Neural cell (in vitro differentiated cells): ENCODE measurements around the gene SAP30L. TPM values are rescaled to one million over a fixed set of nuclear protein-coding genes. Genes with fewer than 3 reads are reported as not detected.

Source experiments
- H2AFZ ChIP-seq: fragments of 200-600, 300-800 bp; sonication (generic), shearing (Covaris generic); 2 replicates; pipeline ENCODE4 v1.6.0; 2014; ENCODE audit warnings: low read depth, mild to moderate bottlenecking, antibody characterized with exemption, low read length, moderate library complexity
- H3F3A ChIP-seq: fragments of 200-600 bp; shearing (Covaris generic); 2 replicates; pipeline ENCODE4 v1.6.1; 2016; ENCODE audit warnings: mild to moderate bottlenecking, moderate library complexity, mixed read lengths, antibody characterized with exemption, low read length; ENCODE audit not compliant: insufficient read depth, poor library complexity, severe bottlenecking
- H3K27ac ChIP-seq: fragments of 200-600, 300-800 bp; sonication (generic), shearing (Covaris generic); 2 replicates; pipeline ENCODE4 v1.5.1; 2014; ENCODE audit warnings: mild to moderate bottlenecking, low read length, moderate library complexity
- H3K27me3 ChIP-seq: fragments of 300-800, 200-600 bp; sonication (generic), shearing (Covaris generic); 2 replicates; pipeline ENCODE4 v1.6.0; 2014; ENCODE audit warnings: mild to moderate bottlenecking, low read depth, low read length, moderate library complexity; ENCODE audit not compliant: insufficient read depth
- H3K36me3 ChIP-seq: fragments of 300-800, 200-600 bp; sonication (generic), shearing (Covaris generic); 2 replicates; pipeline ENCODE4 v1.5.1; 2014; ENCODE audit warnings: mild to moderate bottlenecking, antibody characterized with exemption, low read length, moderate library complexity; ENCODE audit not compliant: insufficient read depth
- H3K4me2 ChIP-seq: fragments of 300-800, 200-600 bp; sonication (generic), shearing (Covaris generic); 2 replicates; pipeline ENCODE4 v1.6.0; 2014; ENCODE audit warnings: mild to moderate bottlenecking, low read length
- H3K4me3 ChIP-seq: fragments of 300-800, 200-600 bp; sonication (generic), shearing (Covaris generic); 2 replicates; pipeline ENCODE4 v1.5.1; 2014; ENCODE audit warnings: mild to moderate bottlenecking, low read length, moderate library complexity
- H3K79me2 ChIP-seq: fragments of 200-600 bp; shearing (Covaris generic); replicated peaks from 2 replicates; pipeline ENCODE4 v1.6.0; 2014; ENCODE audit warnings: mild to moderate bottlenecking, low read length, moderate library complexity; ENCODE audit not compliant: insufficient read depth
- H3K9ac ChIP-seq: fragments of 300-800, 200-600 bp; sonication (generic), shearing (Covaris generic); 2 replicates; pipeline ENCODE4 v1.6.1; 2016; ENCODE audit warnings: mild to moderate bottlenecking, low read length, mixed read lengths
- H3K9me2 ChIP-seq: fragments of 200-600 bp; shearing (Covaris generic); 2 replicates; pipeline ENCODE4 v1.6.1; 2016; ENCODE audit warnings: mild to moderate bottlenecking, low read length, mixed read lengths; ENCODE audit not compliant: insufficient read depth
- H3K9me3 ChIP-seq: fragments of 200-600, 300-800 bp; sonication (generic), shearing (Covaris generic); 2 replicates; pipeline ENCODE4 v1.6.1; 2016; ENCODE audit warnings: mild to moderate bottlenecking, mixed run types, low read length, moderate library complexity, mixed read lengths
- H4K20me1 ChIP-seq: fragments of 200-600 bp; shearing (Covaris generic); 2 replicates; pipeline ENCODE4 v1.6.1; 2016; ENCODE audit warnings: mild to moderate bottlenecking, mixed run types; ENCODE audit not compliant: insufficient read depth
- CTCF ChIP-seq: fragments of 450-650 bp; IDR thresholded peaks from 2 replicates; pipeline ENCODE4 v1.5.1; 2014; ENCODE audit warnings: antibody characterized with exemption, mild to moderate bottlenecking, moderate library complexity; ENCODE audit not compliant: poor library complexity, severe bottlenecking
- EP300 ChIP-seq: fragments of 450-650 bp; conservative IDR thresholded peaks from 2 replicates; pipeline ENCODE4 v1.6.1; 2014; ENCODE audit warnings: antibody characterized with exemption, mild to moderate bottlenecking, moderate library complexity; ENCODE audit not compliant: poor library complexity, severe bottlenecking
- EZH2 ChIP-seq: fragments of 200-600, 300-800 bp; shearing (Covaris generic), sonication (generic); IDR thresholded peaks from 2 replicates; pipeline ENCODE4 v1.6.1; 2014; ENCODE audit warnings: antibody characterized with exemption, low read length, borderline replicate concordance, mild to moderate bottlenecking; ENCODE audit not compliant: insufficient read depth, poor library complexity, severe bottlenecking
- MXI1 ChIP-seq: fragments of 450-650 bp; conservative IDR thresholded peaks from 2 replicates; pipeline ENCODE4 v1.6.1; 2014; ENCODE audit warnings: antibody characterized with exemption, mild to moderate bottlenecking; ENCODE audit not compliant: poor library complexity, severe bottlenecking
- POLR2AphosphoS5 ChIP-seq: IDR thresholded peaks from 2 replicates; pipeline ENCODE4 v1.6.1; 2012
- RAD21 ChIP-seq: fragments of 450-650 bp; conservative IDR thresholded peaks from 2 replicates; pipeline ENCODE4 v1.6.1; 2014; ENCODE audit warnings: antibody characterized with exemption, mild to moderate bottlenecking, moderate library complexity
- SMC3 ChIP-seq: fragments of 450-650 bp; conservative IDR thresholded peaks from 2 replicates; pipeline ENCODE4 v1.6.1; 2014; ENCODE audit warnings: antibody characterized with exemption, mild to moderate bottlenecking, moderate library complexity; ENCODE audit not compliant: poor library complexity
- TAF1 ChIP-seq: IDR thresholded peaks from 2 replicates; pipeline ENCODE4 v1.6.1; 2012; ENCODE audit warnings: low read depth
- polyA plus RNA-seq: library from polyadenylated mRNA; depleted of rRNA; stranded (reverse); fragments of >200 nt; gene quantifications from 2 replicates; pipeline ENCODE4 v1.2.3, GENCODE V29; 2014
- TF ChIP-seq, protein P1 (sequence below): IDR thresholded peaks from 2 replicates; pipeline ENCODE4 v1.6.1; 2012; ENCODE audit warnings: borderline replicate concordance

The SAP30L gene
- polyA plus RNA-seq, 1 donor from 2014 or later: 18.5 TPM

DNA sequence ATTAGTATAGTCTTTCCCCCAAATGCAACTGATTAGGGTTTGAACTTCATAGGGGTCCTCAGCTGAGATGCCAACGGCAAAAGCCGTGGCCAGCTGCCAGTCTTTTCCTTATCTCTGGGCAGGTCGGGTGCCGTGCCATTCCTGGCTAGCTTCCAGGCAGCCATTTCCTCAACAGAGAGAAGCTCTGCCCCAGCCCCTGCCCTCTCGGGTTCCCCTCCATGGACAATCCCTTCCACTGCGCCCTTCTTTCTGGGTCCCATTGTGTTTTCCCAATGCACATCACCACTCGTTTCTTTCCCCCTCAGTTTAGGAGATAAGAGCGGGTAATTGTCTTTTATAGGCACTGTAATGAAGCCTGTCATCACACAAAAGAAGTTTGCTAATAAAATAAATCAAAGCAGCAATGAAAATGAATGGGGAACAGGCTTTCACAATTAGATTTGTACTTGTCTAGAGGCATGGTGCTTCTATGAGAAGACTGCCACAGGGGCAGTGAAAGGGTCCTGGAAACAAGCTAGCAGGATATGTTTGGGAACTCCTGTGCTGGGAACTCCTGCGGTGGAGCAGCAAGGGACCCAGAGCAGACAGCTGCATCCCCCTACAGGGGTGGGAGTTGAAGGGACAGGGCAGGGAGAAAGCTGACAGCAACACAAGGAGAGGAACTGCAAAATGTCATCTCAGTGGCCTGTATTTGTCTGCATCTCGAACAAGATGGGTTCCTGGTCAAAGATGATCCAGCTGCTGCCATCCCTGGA, 48.0 kb upstream of the SAP30L start:
- Histone ChIP-seq H3F3A (no peaks in the 10 kb centered on the region), H3K9me3 (no peaks in the 10 kb centered on the region), H3K9ac (no peak overlapping the region), H3K79me2 (no peaks in the 10 kb centered on the region), H2AFZ (no peak overlapping the region), H3K27me3 (no peaks in the 10 kb centered on the region), H4K20me1 (no peaks in the 10 kb centered on the region), H3K27ac (no peak overlapping the region), H3K4me2 (no peak overlapping the region), H3K4me3 (no peak overlapping the region), H3K36me3 (no peaks in the 10 kb centered on the region), H3K9me2 (no peaks in the 10 kb centered on the region)
- TF ChIP-seq TAF1: no peak
- no peak for TF ChIP-seq CTCF
- no peak for TF ChIP-seq SMC3
- TF ChIP-seq EZH2: no peak
- TF ChIP-seq MXI1: no peak
- TF ChIP-seq EP300: no peak
- TF ChIP-seq, protein P1, sequence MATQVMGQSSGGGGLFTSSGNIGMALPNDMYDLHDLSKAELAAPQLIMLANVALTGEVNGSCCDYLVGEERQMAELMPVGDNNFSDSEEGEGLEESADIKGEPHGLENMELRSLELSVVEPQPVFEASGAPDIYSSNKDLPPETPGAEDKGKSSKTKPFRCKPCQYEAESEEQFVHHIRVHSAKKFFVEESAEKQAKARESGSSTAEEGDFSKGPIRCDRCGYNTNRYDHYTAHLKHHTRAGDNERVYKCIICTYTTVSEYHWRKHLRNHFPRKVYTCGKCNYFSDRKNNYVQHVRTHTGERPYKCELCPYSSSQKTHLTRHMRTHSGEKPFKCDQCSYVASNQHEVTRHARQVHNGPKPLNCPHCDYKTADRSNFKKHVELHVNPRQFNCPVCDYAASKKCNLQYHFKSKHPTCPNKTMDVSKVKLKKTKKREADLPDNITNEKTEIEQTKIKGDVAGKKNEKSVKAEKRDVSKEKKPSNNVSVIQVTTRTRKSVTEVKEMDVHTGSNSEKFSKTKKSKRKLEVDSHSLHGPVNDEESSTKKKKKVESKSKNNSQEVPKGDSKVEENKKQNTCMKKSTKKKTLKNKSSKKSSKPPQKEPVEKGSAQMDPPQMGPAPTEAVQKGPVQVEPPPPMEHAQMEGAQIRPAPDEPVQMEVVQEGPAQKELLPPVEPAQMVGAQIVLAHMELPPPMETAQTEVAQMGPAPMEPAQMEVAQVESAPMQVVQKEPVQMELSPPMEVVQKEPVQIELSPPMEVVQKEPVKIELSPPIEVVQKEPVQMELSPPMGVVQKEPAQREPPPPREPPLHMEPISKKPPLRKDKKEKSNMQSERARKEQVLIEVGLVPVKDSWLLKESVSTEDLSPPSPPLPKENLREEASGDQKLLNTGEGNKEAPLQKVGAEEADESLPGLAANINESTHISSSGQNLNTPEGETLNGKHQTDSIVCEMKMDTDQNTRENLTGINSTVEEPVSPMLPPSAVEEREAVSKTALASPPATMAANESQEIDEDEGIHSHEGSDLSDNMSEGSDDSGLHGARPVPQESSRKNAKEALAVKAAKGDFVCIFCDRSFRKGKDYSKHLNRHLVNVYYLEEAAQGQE: no peak
- TF ChIP-seq RAD21: no peak
- no peak for TF ChIP-seq POLR2AphosphoS5

DNA sequence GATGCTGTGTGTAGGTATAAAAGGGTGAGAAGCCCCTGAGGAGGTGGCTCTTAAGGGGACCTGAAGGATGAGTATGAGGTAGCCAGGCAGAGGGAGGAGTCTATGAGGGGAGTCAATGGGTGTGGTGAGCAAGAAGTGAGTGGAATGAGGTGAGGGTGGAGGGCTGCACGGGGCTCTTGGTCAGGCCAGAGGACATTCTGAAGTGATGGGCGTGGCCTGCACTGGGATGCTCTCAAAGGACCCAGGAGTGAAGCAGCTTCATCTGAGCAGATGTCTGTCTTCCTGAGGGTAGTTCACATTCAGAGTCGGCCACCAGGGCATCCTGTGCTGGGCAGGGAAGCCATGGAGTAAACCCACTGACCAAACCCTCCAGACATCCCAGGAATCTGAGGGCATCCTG, 45.1 kb upstream of the SAP30L start:
- Histone ChIP-seq H4K20me1 (no peaks in the 10 kb centered on the region), H3K27ac (no peak overlapping the region)

More for the DNA sequence above, 45.1 kb upstream of the SAP30L start:
- Histone ChIP-seq H3K79me2 (no peaks in the 10 kb centered on the region), H3K27me3 (no peaks in the 10 kb centered on the region), H3F3A (no peaks in the 10 kb centered on the region), H2AFZ (no peak overlapping the region), H3K36me3 (no peaks in the 10 kb centered on the region), H3K9me3 (no peaks in the 10 kb centered on the region), H3K9ac (no peak overlapping the region), H3K4me3 (no peak overlapping the region), H3K4me2 (no peak overlapping the region), H3K9me2 (no peaks in the 10 kb centered on the region)
- TF ChIP-seq TAF1: no peak
- TF ChIP-seq POLR2AphosphoS5: no peak
- no peak for TF ChIP-seq SMC3
- TF ChIP-seq EP300: no peak
- no peak for TF ChIP-seq MXI1
- no peak for TF ChIP-seq EZH2
- TF ChIP-seq, protein P1: no peak
- no peak for TF ChIP-seq CTCF
- no peak for TF ChIP-seq RAD21
